GM23338 (cell line): ENCODE measurements around the gene PTH2. TPM values are rescaled to one million over a fixed set of nuclear protein-coding genes. Genes with fewer than 3 reads are reported as not detected.

Experiments used
- ATAC-seq: fragments of 200-7000 bp; cut with Tn5 transposase; 3 replicates; pipeline ENCODE4 v1.9.1; 2020
- DNase-seq: peaks from one replicate; pipeline ENCODE4 v3.0.0-alpha.2; 2015; ENCODE audit warnings: low spot score
- H2AFZ ChIP-seq: fragments of 200-600 bp; sonication (generic); 2 replicates; pipeline ENCODE4 v1.8.0; 2016; ENCODE audit warnings: antibody characterized with exemption, mild to moderate bottlenecking, moderate library complexity
- H3F3A ChIP-seq: fragments of 200-600 bp; sonication (generic); replicated peaks from 2 replicates; pipeline ENCODE4 v1.8.0; 2017; ENCODE audit warnings: antibody characterized with exemption, mixed run types, low read depth
- H3K27ac ChIP-seq: fragments of 200-600 bp; sonication (generic); 2 replicates; pipeline ENCODE4 v1.6.1; 2016; ENCODE audit warnings: low read depth
- H3K27me3 ChIP-seq: fragments of 200-600 bp; sonication (generic); 2 replicates; pipeline ENCODE4 v1.8.0; 2016; ENCODE audit warnings: mild to moderate bottlenecking, mixed run types, moderate library complexity; ENCODE audit not compliant: insufficient read depth
- H3K36me3 ChIP-seq: fragments of 200-600 bp; sonication (generic); 2 replicates; pipeline ENCODE4 v1.8.0; 2016; ENCODE audit warnings: mild to moderate bottlenecking; ENCODE audit not compliant: insufficient read depth
- H3K4me1 ChIP-seq: fragments of 200-600 bp; sonication (generic); 2 replicates; pipeline ENCODE4 v1.8.0; 2016; ENCODE audit warnings: mild to moderate bottlenecking, moderate library complexity; ENCODE audit not compliant: insufficient read depth
- H3K4me2 ChIP-seq: fragments of 200-600 bp; sonication (generic); 2 replicates; pipeline ENCODE4 v1.7.1; 2017; ENCODE audit warnings: mixed run types
- H3K4me3 ChIP-seq: fragments of 200-600 bp; sonication (generic); 2 replicates; pipeline ENCODE4 v1.6.1; 2016; ENCODE audit warnings: mixed run types
- H3K79me2 ChIP-seq: fragments of 200-600 bp; sonication (generic); replicated peaks from 2 replicates; pipeline ENCODE4 v1.8.0; 2017; ENCODE audit warnings: mild to moderate bottlenecking; ENCODE audit not compliant: insufficient read depth
- H3K9me2 ChIP-seq: fragments of 200-600 bp; sonication (generic); 2 replicates; pipeline ENCODE4 v1.8.0; 2017; ENCODE audit not compliant: insufficient read depth
- H4K20me1 ChIP-seq: fragments of 200-600 bp; sonication (generic); replicated peaks from 2 replicates; pipeline ENCODE4 v1.8.0; 2017; ENCODE audit warnings: mild to moderate bottlenecking; ENCODE audit not compliant: insufficient read depth
- H3K27ac Mint-ChIP-seq: 2 replicates; pipeline ENCODE4 v1.8.0; 2020; ENCODE audit warnings: inconsistent platforms, mild to moderate bottlenecking, moderate library complexity, mixed read lengths
- H3K27me3 Mint-ChIP-seq: 3 replicates; pipeline ENCODE4 v1.8.0; 2022; ENCODE audit warnings: low read depth, mild to moderate bottlenecking, moderate library complexity, mixed read lengths, inconsistent platforms; ENCODE audit not compliant: insufficient read depth, poor library complexity
- H3K36me3 Mint-ChIP-seq: 3 replicates; pipeline ENCODE4 v1.8.0; 2021; ENCODE audit warnings: low read depth, mild to moderate bottlenecking, inconsistent platforms, moderate library complexity, mixed read lengths
- H3K4me1 Mint-ChIP-seq: 3 replicates; pipeline ENCODE4 v1.8.0; 2020; ENCODE audit warnings: mild to moderate bottlenecking, inconsistent platforms, mixed read lengths
- H3K4me3 Mint-ChIP-seq: 3 replicates; pipeline ENCODE4 v1.8.0; 2021; ENCODE audit warnings: moderate library complexity, mild to moderate bottlenecking, inconsistent platforms, mixed read lengths
- H3K9me3 Mint-ChIP-seq: 3 replicates; pipeline ENCODE4 v1.8.0; 2020; ENCODE audit warnings: moderate library complexity, mild to moderate bottlenecking, inconsistent platforms, mixed read lengths
- CREB1 ChIP-seq: fragments of 250-450 bp; sonication (Bioruptor Pico); IDR thresholded peaks from 2 replicates; pipeline ENCODE4 v1.5.0; 2020; ENCODE audit warnings: low read depth, mild to moderate bottlenecking, moderate library complexity
- CTCF ChIP-seq, 2 experiments: fragments of 200-600 bp in 1 of 2; sonication (generic) in 1 of 2; conservative IDR thresholded peaks; 2 replicates each; pipeline versions ENCODE4 v1.5.1 to v1.6.1; 2016 to 2017; ENCODE audit warnings: antibody characterized with exemption in 2 of 2, low read depth in 2 of 2, mild to moderate bottlenecking in 2 of 2, moderate library complexity in 1 of 2
- ETS1 ChIP-seq: IDR thresholded peaks from 2 replicates; pipeline ENCODE4 v1.6.1; 2016; ENCODE audit warnings: antibody characterized with exemption
- EZH2 ChIP-seq: fragments of 200-600 bp; sonication (generic); IDR thresholded peaks from one replicate; pipeline ENCODE4 v1.8.0; 2017; ENCODE audit warnings: antibody characterized with exemption, mild to moderate bottlenecking, low read depth; ENCODE audit not compliant: unreplicated experiment
- EZH2phosphoT487 ChIP-seq: fragments of 200-600 bp; sonication (generic); IDR thresholded peaks from one replicate; pipeline ENCODE4 v1.8.1; 2018; ENCODE audit warnings: antibody characterized with exemption; ENCODE audit not compliant: unreplicated experiment
- JUNB ChIP-seq: IDR thresholded peaks from one replicate; pipeline ENCODE4 v1.6.1; 2016; ENCODE audit warnings: antibody characterized with exemption; ENCODE audit not compliant: unreplicated experiment
- NANOG ChIP-seq: IDR thresholded peaks from 2 replicates; pipeline ENCODE4 v1.6.1; 2016; ENCODE audit warnings: antibody characterized with exemption, borderline replicate concordance
- ZNF114 ChIP-seq: fragments of 250-450 bp; sonication (Bioruptor Pico); IDR thresholded peaks from 2 replicates; pipeline ENCODE4 v1.5.0; 2020; ENCODE audit warnings: mild to moderate bottlenecking, moderate library complexity
- ZNF331 ChIP-seq: fragments of 250-450 bp; sonication (Bioruptor Pico); IDR thresholded peaks from 2 replicates; pipeline ENCODE4 v1.5.0; 2020; ENCODE audit warnings: low read depth, mild to moderate bottlenecking, moderate library complexity
- ZNF462 ChIP-seq: fragments of 250-450 bp; sonication (Bioruptor Pico); IDR thresholded peaks from 2 replicates; pipeline ENCODE4 v1.5.0; 2020; ENCODE audit warnings: mild to moderate bottlenecking, moderate library complexity
- polyA plus RNA-seq: library from polyadenylated mRNA; unstranded; fragments of >200 nt; fragmentation: Nextera tagmentation; extraction: Ambion mirVana; gene quantifications from 2 replicates; pipeline ENCODE4 v1.2.1, GENCODE V29; 2016
- total RNA-seq: library from RNA; depleted of rRNA; stranded (reverse); fragments of >200 nt; shearing (Covaris generic); gene quantifications from 2 replicates; pipeline ENCODE4 v1.2.3, GENCODE V29; 2014

The PTH2 gene
- total and polyA plus RNA-seq, 2 experiments from 2014 or later, result 1.6 TPM; not detected in 1

GRCh38 chr19:49382639-49383038, 40.6 kb downstream of the PTH2 start:
- Histone ChIP-seq H3F3A (0 out of 2 replicates have a peak, but pooled peaks cover 3% of the 10 kb centered on the region), H3K27me3 (no peaks in the 10 kb centered on the region)

GRCh38 chr19:49380391-49380790, 42.9 kb downstream of the PTH2 start:
- peaks cover 4% of the 10 kb centered on the region for H3K27me3 Mint-ChIP-seq
- DNase-seq, result no peak
- Histone ChIP-seq H3F3A (no peaks in the 10 kb centered on the region), H3K27me3 (no peaks in the 10 kb centered on the region), H3K4me2 (no peak overlapping the region), H3K4me1 (no peaks in the 10 kb centered on the region), H2AFZ (no peak overlapping the region), H3K27ac (no peak overlapping the region), H3K9me2 (no peaks in the 10 kb centered on the region), H3K36me3 (no peaks in the 10 kb centered on the region), H4K20me1 (no peaks in the 10 kb centered on the region), H3K79me2 (no peaks in the 10 kb centered on the region), H3K4me3 (no peak overlapping the region)
- H3K9me3 Mint-ChIP-seq, result peaks cover 2% of the 10 kb centered on the region; the same call in 1 of the 3 replicates
- no peak for ATAC-seq
- H3K4me1 Mint-ChIP-seq, result no peaks in the 10 kb centered on the region
- no peak overlapping the region for H3K27ac Mint-ChIP-seq
- H3K4me3 Mint-ChIP-seq, result no peak overlapping the region
- no peaks in the 10 kb centered on the region; the same call in 2 of the 3 replicates for H3K36me3 Mint-ChIP-seq
- TF ChIP-seq ZNF462 (CRISPR knock-in tag) (no peak), CTCF (conservative IDR thresholded peaks at IDR 0.05; ENCODE audit: low read depth in 2 of 2) (no peak), EZH2 (no peak), ETS1 (no peak), JUNB (no peak), ZNF331 (CRISPR knock-in tag) (no peak), EZH2phosphoT487 (no peak), ZNF114 (CRISPR knock-in tag) (no peak), NANOG (no peak)

More at GRCh38 chr19:49382639-49383038, 40.6 kb downstream of the PTH2 start:
- Mint-ChIP-seq H3K9me3 (peaks cover 5% of the 10 kb centered on the region; the same call in 1 of the 3 replicates), H3K27ac (no peak overlapping the region), H3K4me1 (peaks cover 2% of the 10 kb centered on the region; the same call in 1 of the 3 replicates), H3K27me3 (peaks cover 4% of the 10 kb centered on the region), H3K4me3 (no peak overlapping the region), H3K36me3 (no peaks in the 10 kb centered on the region; the same call in 2 of the 3 replicates)
- H2AFZ ChIP-seq, result no peak overlapping the region
- TF ChIP-seq CREB1, result no peak
- TF ChIP-seq EZH2, result no peak
- no peak for TF ChIP-seq ETS1
- no peak for TF ChIP-seq ZNF331 (CRISPR knock-in tag)
- H3K27ac ChIP-seq, result no peak overlapping the region
- H3K4me2 ChIP-seq, result no peak overlapping the region
- no peaks in the 10 kb centered on the region for H3K36me3 ChIP-seq
- no peaks in the 10 kb centered on the region for H3K4me1 ChIP-seq
- DNase-seq (no peak), ATAC-seq (no peak)
- H3K4me3 ChIP-seq, result no peak overlapping the region
- no peaks in the 10 kb centered on the region for H3K9me2 ChIP-seq
- no peaks in the 10 kb centered on the region for H3K79me2 ChIP-seq
- H4K20me1 ChIP-seq, result no peaks in the 10 kb centered on the region
